GM18951 (cell line): ENCODE measurements around the gene ZNF653.
"Not testable (repeated sequence)": the region's sequence is repeated elsewhere in the genome, so short reads cannot be mapped to it uniquely, and the experiment has no call there.

Source experiments
- POLR2A ChIP-seq: IDR thresholded peaks from 4 replicates; pipeline ENCODE4 v1.6.1; 2011; ENCODE audit warnings: mild to moderate bottlenecking; ENCODE audit not compliant: insufficient read length, insufficient read depth; ENCODE audit errors: extremely low read depth
- in situ Hi-C: fragments of 300-500 bp; cut with MboI; formaldehyde crosslinking; loops from one replicate; pipeline ENCODE4 v1.12.0; 2022; ENCODE audit warnings: low sequenced_read_pairs, mixed read lengths, inconsistent platforms; ENCODE audit not compliant: unreplicated experiment

ZNF653 gene

DNA sequence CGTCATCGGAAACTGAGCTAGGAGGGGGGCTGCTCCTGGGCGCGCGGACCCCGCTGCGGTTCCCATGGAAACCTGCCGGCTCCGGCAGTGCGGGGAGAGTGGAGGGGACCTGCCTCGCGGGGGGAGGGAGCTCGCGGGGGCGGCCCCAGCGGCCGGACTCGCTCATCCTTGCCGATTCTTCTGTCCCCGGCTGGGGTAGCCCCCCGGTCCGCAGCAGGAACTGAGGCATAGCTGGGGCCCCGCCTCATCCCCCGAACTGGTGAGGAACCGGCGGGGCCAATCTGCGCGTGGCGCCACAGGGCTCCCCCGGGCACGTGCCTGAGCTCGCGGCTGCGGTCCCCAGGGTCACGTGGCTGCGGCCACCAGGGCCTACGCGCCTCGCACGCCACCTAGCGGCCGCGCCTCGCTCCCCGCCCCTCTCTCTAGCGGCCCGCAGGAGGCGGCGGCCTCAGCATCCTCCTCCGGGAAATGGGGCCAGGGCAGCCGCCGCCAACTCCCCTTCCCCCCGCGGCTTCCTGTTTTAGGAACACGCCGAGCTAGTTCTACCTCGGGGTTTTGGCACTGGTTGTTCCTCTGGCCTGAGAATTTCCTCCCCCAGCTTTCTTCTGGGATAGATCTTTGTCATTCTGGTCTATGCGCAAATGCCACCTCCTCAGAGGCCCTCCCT is 23.1 kb downstream of the ZNF653 start:
- in situ Hi-C loops = no loop called here

DNA sequence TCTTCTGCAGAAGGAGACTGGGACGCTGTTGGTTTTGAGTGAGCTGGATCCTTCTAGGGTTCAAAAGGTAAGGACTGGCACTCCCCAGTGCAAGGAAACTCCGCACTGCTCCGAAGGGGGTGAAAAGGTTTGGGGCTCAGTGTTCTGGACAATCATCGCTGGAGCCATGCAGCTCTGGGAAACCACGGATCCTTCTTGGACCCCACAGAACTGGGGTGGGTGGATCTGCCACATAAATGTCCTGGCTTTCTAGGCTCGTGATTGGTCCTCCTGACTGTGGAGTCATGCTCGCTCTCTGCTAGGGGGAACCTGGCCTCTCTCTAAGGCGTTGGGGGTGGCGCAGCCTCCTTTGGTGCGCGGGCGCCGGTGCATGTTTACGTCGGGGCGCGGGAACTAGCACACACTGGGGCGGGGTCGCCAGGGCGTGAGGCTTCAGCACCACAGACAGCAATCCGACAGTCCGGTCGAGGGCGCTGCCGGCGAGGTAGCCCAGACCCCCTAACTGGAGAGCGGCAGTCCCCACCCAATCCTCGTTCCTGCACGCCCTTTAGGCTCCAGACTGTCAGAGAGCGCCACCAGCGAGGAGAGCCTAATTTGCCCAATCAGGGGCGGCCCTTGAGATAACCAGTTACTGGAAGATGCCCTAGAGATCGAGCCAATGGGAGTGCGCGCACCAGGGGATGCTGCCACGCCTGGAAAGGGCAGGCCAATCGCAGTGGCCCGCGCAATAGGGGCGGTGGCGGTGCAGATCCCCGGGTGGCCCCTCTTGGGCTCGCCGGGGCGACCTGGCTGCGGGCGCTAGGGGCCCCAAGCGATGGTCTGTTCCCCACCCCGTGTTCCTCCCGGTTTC is 23.9 kb downstream of the ZNF653 start:
- peak; percentile 43 for TF ChIP-seq POLR2A
- in situ Hi-C loops = no loop called here

More for the DNA sequence above, 23.1 kb downstream of the ZNF653 start:
- TF ChIP-seq POLR2A = peak; percentile 31

DNA sequence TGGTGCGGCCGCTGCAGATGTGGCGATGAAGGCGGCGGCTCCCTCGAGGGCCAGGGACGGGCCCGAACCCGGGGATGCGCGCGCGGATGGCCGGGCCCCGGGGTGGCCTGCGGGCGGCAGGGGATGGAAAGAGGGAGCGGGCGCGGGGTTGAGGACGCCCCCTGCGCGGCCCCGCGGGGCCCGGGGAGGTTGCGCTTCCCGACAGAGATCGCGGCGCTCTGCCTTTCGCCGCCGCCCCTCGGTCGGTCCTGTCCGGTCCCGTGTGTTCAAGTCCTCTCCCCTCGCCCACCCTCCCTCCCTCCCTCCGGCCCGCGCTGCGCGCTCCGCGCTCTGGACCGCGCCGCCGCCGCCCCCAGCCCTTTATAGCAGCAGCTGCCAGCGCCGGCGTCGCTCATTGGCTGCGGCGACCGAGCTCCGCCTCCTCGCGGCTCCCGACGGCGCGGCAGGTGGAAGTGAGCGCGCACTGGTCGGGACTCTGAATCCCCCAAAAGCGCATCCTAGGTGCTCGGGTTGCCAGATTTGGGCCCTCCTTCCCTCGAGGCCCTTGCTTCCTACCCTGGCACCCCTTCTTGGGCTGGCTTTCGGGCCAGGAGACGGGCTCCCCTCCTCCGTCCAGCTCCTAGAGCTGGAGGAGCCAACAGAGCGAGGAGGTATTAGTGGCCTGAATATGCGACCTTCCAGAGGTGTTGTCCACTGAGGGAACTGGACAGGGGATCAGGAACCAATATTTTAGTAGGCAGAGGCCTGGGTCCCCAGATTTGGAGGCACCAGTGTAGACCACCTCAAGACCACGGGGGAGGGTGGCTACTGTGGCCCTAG is 24.7 kb downstream of the ZNF653 start, which contains the start of gene ELAVL3:
ELAVL3 (minus strand) TSS at position 332 of the 819 bp plus-strand sequence. CDS start 438 bp downstream, outside the sequence.
- no peak for TF ChIP-seq POLR2A
- in situ Hi-C loops = no loop called here

GRCh38 chr19:11479898-11480714 is 25.5 kb downstream of the ZNF653 start:
- in situ Hi-C loops = no loop called here
- TF ChIP-seq POLR2A = no peak

DNA sequence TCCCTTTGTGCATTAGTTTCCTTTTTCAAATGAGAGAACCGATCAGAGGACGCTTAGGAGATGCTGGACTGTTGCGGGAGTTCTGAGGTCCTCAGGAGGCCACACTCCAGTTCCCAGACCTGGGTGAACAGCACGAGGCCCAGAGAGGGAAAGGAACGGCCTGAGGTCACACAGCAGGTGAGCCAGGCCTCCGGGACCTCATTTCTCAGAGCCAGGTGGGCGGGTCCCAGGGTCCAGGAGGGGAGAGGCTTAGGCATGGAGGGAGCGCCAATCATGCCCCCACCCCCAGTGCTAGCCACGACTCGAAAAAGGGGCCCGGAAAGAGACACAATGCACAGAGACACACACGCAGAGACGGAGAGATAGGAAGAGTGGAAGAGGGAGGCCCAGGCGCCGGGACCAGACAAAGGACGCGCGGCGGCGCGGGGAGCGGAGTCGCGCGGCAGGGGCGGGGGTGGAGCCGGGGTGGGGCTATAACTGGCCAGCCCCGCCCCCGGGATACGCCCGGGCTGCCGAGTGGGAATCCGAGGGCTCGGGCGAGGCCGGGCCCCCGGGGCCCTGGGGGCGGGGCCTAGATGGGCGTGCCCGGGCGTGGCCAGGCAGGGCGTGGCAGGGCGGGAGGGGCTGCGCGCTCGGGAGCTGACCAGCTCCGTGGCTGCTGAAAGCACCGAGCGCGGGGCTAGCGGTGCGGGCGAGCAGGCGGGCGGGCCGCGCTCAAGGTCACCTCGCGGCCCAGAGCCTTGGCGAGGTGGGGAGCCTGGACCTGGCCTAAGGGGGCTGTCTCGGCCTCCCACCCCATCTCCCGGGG is 26.3 kb downstream of the ZNF653 start:
- in situ Hi-C loops = no loop called here
- TF ChIP-seq POLR2A = no peak

GRCh38 chr19:11478167-11479089 is 27.2 kb downstream of the ZNF653 start:
- no peak for TF ChIP-seq POLR2A
- in situ Hi-C loops = no loop called here

GRCh38 chr19:11475861-11476260 is 29.8 kb downstream of the ZNF653 start:
- TF ChIP-seq POLR2A = no peak
- in situ Hi-C loops = no loop called here

DNA sequence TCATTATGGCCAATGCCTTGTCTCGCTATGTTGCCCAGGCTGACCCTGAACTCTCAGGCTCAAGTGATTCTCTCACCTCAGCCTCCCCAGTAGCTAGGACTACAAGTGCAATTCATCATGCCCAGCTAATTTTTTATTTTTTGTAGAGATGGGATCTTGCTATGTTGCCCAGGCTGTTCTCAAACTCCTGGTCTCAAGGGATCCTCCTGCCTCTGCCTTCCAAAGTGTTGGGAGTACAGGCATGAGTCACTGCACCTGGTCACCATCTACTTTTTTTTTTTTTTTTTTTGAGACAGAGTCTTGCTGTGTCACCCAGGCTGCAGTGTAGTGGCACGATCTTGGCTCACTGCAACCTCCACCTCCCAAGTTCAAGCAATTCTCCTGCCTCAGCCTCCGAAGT is 30.3 kb downstream of the ZNF653 start:
- in situ Hi-C loops = not testable (repeated sequence)

DNA sequence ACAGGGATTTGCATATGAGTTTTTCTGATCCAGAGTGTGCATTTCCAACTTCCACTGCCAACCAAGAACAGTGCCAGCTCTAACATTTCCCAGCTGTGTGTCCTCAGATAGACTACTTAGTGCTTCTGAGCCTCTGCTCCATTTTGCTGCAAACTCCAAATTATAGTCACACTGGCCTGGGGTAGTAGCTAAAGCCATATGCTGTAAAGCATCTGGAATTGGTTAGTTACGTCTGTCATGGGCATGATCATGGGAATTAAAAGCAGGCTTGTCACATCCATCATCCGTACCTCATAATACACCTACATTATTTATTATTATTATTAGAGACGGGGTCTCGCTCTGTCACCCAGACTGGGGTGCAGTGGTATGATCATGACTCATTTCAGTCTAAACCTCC is 31.9 kb downstream of the ZNF653 start:
- in situ Hi-C loops = no loop called here
- TF ChIP-seq POLR2A = no peak

DNA sequence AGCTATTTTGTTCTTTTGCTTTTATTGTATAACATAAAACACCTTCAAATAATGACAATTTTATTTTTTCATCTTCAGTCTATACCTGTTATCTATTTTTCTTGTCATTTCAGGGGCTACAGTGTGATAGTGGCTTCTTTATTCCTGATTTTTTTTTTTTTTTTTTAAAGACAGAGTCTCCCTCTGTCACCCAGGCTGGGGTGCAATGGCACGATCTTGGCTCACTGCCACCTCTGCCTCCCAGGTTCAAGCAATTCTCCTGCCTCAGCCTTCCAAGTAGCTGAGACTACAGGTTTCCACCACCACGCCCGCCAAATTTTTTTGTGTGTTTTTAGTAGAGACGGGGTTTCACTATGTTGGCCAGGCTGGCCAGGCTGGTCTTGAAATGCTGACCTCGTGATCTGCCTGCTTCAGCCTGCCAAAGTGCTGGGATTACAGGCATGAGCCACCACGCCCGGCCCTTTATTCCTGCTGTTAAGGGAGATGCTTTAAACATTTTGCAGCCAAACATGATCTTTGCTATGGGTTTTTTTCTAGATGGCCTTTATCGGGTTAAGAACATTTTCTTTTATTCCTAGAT is 37.3 kb downstream of the ZNF653 start:
- in situ Hi-C loops = not testable (repeated sequence)

DNA sequence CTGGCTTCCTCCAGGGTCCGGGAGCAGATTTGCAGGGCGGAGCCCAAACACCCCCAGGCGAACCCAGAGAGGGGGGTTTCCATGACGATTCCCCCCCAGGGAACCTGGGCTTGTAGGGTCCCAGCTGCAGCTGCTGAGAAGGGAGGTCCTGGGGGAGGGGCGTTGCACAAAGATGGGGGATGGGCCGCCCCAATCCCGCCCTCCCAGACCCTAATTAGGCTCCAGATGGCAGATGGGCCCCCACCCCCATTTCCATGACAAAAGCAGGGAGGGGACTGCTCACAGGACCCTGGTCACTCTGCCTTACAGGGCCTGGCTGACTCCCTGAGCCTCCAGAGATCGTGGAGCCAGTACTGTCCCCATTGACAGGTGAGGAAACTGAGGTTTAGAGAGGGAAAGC is 40.0 kb downstream of the ZNF653 start:
- in situ Hi-C loops = no loop called here
- no peak for TF ChIP-seq POLR2A
